Stimulated activated CD4-positive, alpha-beta T cell treated with anti-CD3 and anti-CD28 coated beads, Interleukin-2, amount 100 ng/mL, for 4 hours (primary cell): ENCODE data around the gene ST6GALNAC1.
"Not testable (repeated sequence)": the region's sequence is repeated elsewhere in the genome, so short reads cannot be mapped to it uniquely, and the experiment has no call there.

Experiments
- DNase-seq: peaks from one replicate; pipeline ENCODE4 v3.0.0-alpha.2; 2020; ENCODE audit warnings: low read depth

Gene ST6GALNAC1

DNA sequence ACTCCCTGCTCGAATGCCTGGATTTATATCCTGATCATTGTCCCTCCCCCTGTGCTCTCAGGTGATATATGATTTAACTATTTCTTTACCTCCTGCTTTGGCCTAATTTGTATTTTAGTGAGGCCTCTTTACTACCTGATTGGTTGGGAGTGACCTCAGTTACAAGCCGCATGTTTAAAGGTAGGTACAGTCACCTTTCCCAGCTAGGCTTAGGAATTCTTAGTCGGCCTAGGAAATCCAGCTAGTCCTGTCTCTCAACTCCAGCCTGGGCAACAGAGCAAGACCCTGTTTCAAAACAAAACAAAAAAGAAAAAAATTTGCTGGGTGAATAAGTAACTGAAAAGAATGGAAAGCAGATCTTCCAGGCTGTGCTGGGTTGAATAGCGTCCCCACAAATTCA lies 31.1 kb downstream of the ST6GALNAC1 start:
- no peak for DNase-seq

GRCh38 chr17:76611758-76612157 lies 31.8 kb downstream of the ST6GALNAC1 start:
- no peak for DNase-seq

DNA sequence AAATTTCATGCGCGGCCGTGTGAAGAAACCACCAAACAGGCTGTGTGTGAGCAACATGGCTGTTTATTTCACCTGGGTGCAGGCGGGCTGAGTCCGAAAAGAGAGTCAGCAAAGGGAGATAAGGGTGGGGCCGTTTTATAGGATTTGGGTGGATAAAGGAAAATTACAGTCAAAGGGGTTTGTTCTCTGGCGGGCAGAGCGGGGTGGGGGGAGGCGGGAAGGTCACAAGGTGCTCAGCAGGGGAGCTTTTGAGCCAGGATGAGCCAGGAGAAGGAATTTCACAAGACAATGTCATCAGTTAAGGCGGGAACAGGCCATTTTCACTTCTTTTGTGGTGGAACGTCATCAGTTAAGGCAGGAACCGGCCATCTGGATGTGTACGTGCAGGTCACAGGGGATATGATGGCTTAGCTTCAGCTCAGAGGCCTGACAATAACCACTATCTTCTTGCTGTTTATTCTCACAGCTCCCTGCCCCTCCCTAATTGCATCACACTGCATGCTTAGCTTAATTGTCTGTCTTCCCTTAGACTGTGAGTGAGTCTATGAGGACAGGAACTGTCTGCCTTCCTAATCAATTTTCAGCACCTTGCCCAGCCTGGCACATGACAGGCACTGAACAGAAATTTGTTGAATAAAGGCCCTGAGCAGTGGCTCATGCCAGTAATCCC lies 32.3 kb downstream of the ST6GALNAC1 start:
- not testable (repeated sequence) for DNase-seq

DNA sequence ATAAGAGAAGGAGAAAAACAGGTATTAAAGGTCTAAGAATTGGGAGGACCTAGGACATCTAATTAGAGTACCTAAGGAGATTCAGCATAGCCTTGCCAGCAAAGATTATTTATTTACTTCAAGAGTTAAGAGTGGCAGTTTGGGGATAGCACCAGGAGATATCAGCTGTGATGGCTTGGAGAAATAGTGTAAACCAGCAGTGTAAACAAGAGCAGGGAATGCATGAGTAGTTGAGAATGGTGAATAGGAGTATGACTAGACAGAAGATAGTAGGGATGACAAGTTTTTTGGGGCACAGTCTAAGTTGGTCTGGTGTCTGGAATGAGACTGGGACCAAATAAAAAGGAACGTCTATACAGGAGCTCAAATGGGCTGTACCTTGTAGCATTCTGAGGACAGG lies 36.9 kb downstream of the ST6GALNAC1 start:
- DNase-seq, result not testable (repeated sequence)

DNA sequence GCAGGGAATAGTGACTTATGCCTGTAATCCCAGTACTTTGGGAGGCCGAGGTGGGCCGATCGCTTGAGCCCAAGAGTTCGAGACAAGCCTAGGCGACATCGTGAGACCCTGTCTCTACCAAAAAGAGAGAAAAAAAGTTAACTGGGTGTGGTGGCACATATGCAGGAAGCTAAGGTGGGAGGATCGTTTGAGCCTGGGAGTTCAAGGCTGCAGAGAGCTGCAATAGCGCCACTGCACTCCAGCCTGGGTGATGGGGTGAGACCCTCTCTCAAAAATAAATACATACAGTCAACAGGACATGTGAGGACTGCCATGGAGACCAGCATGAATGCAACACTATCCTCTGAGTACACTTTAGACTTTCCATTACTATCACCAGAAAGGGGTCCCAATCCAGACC lies 42.5 kb downstream of the ST6GALNAC1 start:
- no peak for DNase-seq

DNA sequence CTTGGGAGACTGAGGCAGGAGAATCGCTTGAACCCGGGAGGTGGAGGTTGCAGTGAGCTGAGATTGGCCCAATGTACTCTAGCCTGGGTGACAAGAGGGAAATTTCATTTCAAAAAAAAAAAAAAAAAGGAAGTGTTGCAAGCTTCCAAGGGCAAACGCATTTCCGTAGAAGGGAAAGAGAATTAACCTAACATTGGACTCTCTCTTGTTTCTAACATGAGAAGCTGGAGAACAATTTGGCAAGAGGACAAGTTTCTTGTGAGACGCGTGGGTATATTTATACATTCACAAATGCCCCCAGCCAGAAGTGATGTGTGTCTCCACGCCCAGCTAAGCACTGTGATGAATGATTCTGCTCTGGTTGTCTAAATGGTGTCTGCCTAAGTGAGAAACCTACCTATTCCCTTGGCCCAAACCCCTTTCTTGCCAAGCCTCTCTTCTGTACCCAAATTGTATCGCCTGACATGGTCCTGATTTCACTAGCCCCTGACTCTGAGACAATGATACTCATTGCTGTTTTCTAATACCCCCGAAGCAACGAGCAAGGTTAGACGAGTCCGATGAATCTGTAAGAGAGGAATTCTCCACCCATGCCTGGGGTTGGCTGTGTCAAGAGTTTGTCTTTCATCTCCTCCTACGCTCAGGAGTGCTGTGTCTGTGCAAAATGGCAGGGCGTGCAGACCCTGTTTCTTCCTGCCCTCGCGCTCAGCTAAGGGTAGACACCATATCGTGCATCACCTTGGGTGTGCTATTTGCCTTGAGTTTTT lies 43.7 kb downstream of the ST6GALNAC1 start:
- no peak for DNase-seq

- DNase-seq, result no peak
Measured at GRCh38 chr17:76598004-76598439, 45.5 kb downstream of the ST6GALNAC1 start.

GRCh38 chr17:76597156-76598003 lies 46.2 kb downstream of the ST6GALNAC1 start:
- DNase-seq, result no peak

DNA sequence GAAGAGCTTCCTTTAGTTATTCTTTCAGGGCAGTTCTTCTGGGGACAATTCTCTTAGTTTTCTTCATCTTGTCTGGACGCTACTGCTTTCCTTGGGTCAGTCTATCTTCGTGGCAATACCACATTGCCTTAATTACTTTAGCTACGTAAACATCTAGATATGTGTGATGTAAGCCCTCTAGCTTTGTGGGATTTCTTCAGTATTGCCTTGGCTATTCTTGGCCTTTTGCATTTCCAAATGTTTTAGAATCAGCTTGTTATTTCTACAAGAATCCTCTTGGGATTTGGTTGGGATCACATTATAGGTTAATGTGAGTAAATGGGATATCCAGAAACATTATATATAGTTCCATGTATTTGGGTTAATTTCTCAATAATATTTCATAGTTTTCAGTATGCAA lies 48.9 kb downstream of the ST6GALNAC1 start:
- DNase-seq, result no peak

DNA sequence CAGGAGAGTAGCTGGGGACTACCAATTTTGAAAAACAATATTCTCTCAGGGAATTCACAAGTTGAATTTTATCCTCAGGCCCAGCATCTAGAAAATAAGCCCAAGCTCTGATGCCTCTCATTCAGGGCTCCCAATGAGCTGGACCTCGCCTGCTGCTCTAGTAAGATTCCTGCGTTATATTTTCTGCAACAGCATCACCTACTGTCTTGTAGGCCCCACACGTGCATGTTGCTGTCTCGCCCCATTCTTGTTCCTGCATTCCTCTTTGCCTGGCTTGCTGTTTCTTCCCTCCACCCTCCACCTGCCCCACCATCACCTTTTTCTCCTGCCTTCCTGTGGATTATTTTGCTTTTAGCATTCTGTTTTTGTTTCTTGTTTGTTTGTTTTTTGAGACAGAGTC lies 49.6 kb downstream of the ST6GALNAC1 start:
- no peak for DNase-seq

- no peak for DNase-seq
Measured at GRCh38 chr17:76593384-76593826, 50.2 kb downstream of the ST6GALNAC1 start.

DNA sequence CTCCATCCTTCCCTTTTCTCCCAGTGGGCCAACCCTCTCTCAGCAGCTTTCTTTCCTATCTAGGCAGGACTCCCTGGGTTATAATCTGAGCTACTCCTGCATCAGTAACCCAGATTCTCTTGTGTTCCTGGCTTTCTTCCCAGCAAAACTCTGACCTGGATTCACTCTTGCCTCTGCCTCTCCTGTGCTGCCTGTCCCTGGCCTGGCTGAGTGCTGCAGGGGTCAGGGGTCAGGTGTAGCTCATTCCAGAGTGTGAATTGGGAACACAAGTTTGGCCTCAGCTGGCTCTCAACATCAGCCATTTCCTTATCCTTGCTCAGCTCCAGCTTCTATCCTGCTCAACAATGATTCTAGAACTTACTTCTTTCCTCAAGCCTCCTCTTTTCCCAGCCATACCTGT lies 55.4 kb downstream of the ST6GALNAC1 start:
- DNase-seq, result no peak

GRCh38 chr17:76586741-76587487 lies 56.6 kb downstream of the ST6GALNAC1 start:
- DNase-seq, result no peak

DNA sequence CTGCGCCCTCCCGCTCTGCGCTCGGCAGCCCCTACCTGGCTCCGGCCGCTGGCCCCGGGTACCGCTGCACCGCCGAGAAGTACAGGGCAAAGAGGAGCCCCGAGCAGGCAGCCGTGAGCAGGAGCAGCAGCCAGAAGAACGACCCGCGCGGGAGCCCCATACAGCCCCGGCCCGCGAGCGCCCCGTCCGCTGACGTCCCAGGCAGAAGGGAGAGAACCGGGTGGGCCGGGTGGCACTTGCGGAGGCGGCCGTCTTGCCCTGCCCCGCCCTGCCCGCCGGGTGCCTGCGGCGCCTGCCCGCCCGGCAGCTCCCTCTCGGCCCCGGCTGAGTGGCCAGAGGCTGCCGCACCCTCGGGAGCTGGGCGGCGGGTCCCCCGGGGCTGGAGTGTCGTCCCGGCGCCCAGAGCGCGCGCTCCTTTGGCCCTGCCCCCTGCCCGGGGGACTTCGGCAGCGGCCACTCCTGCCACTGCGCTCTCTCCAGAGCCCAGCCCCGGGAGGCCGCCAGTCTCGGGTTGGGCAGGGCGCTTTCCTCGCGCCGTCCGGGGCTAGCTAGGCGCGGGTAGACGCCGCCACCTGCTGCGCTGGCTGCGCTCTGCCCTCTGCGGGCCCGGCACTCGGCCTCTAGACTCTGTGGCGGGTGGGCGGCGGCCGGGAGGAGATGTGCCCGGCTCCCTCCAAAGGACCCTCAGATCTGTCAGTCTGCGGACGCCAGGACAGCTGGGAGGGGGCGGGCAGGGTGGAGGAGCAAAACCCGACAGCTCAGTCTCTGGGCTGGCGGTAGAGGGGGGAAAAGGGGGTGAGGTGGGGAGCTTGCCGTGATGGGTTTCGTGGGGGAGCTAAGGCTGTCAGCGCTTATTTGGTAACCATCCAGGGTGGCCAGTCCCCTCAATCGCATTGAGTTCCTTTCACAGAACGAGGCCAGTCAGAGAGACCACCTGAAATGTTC lies 57.6 kb downstream of the ST6GALNAC1 start, which contains the start of gene ST6GALNAC2:
ST6GALNAC2 (minus strand) TSS at position 212 of the 945 bp plus-strand sequence; CDS start at position 160, 52 bp downstream.
- no peak for DNase-seq

DNA sequence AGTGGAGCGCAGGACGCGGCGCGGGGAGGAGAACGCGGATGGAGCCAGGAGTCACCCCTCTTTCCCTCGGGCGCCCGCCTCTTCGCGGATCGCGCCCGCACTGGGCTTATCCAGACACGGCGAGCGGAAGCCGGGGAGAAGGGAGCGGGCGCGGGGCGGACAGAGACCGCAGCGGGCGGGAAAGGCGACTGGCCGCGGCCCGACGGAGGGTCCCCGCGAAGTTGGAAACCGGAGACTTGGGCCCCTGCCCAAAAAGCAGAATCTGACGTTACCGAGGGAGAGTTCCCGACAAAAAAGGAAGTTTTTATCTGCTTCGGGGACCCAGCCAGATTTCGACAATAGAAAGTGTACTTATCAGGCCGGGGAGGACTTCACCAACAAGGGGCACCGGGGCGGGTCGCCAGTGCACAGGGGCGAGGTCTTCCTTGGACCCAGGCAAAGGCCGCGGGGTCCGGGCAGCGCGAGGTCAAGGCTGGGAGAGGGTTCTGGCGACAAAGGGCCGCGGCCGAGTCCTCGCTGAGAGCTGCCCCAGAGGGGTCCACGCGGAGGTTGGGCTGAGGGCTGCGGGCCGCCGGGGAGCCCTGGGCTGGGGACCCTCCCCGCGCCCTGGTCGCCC lies 58.4 kb downstream of the ST6GALNAC1 start:
- DNase-seq, result no peak

- no peak for DNase-seq
Measured at GRCh38 chr17:76584427-76585032, 59.0 kb downstream of the ST6GALNAC1 start.

GRCh38 chr17:76582660-76583059 lies 60.9 kb downstream of the ST6GALNAC1 start:
- no peak for DNase-seq

GRCh38 chr17:76581515-76581914 lies 62.0 kb downstream of the ST6GALNAC1 start:
- DNase-seq, result no peak

GRCh38 chr17:76579281-76579680 lies 64.3 kb downstream of the ST6GALNAC1 start:
- DNase-seq, result no peak

DNA sequence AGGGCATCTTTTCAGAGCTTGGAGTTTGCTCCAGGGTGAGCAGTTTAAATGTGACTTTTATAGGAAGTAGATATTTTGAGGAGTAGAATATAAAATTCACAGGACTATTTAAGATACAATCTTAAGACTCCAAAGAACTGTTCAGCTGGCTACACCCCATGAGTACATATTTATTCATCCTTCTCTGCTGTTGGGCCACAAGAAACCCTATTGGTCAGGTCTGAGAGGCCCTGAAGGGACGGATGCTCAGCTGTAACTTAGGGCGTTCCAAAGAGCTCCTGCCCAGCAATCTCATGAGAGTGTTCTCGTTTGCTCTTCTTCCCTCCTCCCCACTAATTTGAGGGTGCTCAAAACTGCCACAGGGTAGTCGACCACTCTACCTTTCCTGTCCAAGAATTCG lies 65.2 kb downstream of the ST6GALNAC1 start:
- DNase-seq, result no peak
